Sigmoid colon (tissue), 4 donors: Measurements from ENCODE around the gene ATXN1.

Experiments used
- CTCF ChIP-seq, 4 experiments: fragments of 450-650 bp in 3 of 4; fragments of 200-600 bp in 1 of 4; IDR thresholded peaks; one replicate each; pipeline ENCODE4 v1.5.1; 2016 to 2019; ENCODE audit warnings: antibody characterized with exemption in 4 of 4, mild to moderate bottlenecking in 3 of 4, moderate library complexity in 2 of 4
- EP300 ChIP-seq, 4 donors: sonication (generic); formaldehyde crosslinking; IDR thresholded peaks; one replicate each; pipeline ENCODE4 v1.6.1; 2017; ENCODE audit warnings: antibody characterized with exemption in 4 of 4
- POLR2AphosphoS5 ChIP-seq, 4 donors: sonication (generic); formaldehyde crosslinking; IDR thresholded peaks; one replicate each; pipeline ENCODE4 v1.6.1; 2017; ENCODE audit warnings: antibody characterized with exemption in 4 of 4

- TF ChIP-seq CTCF (IDR thresholded peaks at IDR 0.05) (no peak), EP300 (IDR thresholded peaks at IDR 0.05) (no peak), POLR2AphosphoS5 (IDR thresholded peaks at IDR 0.05) (no peak)
Observed at GRCh38 chr6:16809753-16810358, 48.6 kb upstream of the ATXN1 start.
